Tibial nerve (tissue), 4 donors: ENCODE results near the gene TMEM185A. TPM values are rescaled to one million over a fixed set of nuclear protein-coding genes. Genes with fewer than 3 reads are reported as not detected.
"Not testable (repeated sequence)": the region's sequence is repeated elsewhere in the genome, so short reads cannot be mapped to it uniquely, and the experiment has no call there.

Experiments used
- DNase-seq, 2 donors: peaks; one replicate each; pipeline ENCODE4 v3.0.0-alpha.2; 2019; ENCODE audit warnings: low spot score in 2 of 2
- H3K27ac ChIP-seq, 4 donors: fragments of 200-600 bp; sonication (generic) in 3 of 4; one replicate each; pipeline ENCODE4 v1.5.1; 2017 to 2019; ENCODE audit warnings: mild to moderate bottlenecking in 1 of 4
- H3K27me3 ChIP-seq, 2 donors: fragments of 200-600 bp; sonication (generic) in 1 of 2; one replicate each; pipeline versions ENCODE4 v1.5.1 to v1.6.0; 2017 to 2019
- H3K36me3 ChIP-seq, 3 donors: fragments of 200-600 bp; sonication (generic); one replicate each; pipeline ENCODE4 v1.5.1; 2018 to 2019
- H3K4me1 ChIP-seq, 4 donors: fragments of 200-600 bp; sonication (generic) in 3 of 4; one replicate each; pipeline ENCODE4 v1.5.1; 2017 to 2019
- H3K4me3 ChIP-seq, 4 donors: fragments of 200-600 bp; sonication (generic) in 3 of 4; one replicate each; pipeline ENCODE4 v1.5.1; 2017 to 2019; ENCODE audit warnings: mild to moderate bottlenecking in 1 of 4, moderate library complexity in 1 of 4
- H3K9me3 ChIP-seq, 4 donors: fragments of 200-600 bp; sonication (generic) in 3 of 4; one replicate each; pipeline ENCODE4 v1.5.1; 2017 to 2019
- EP300 ChIP-seq, 2 donors: sonication (generic); formaldehyde crosslinking; IDR thresholded peaks; one replicate each; pipeline ENCODE4 v1.6.1; 2017; ENCODE audit warnings: antibody characterized with exemption in 2 of 2, mild to moderate bottlenecking in 1 of 2
- POLR2A ChIP-seq, 2 donors: fragments of 450-650 bp; IDR thresholded peaks; one replicate each; pipeline ENCODE4 v1.6.1; 2017; ENCODE audit warnings: antibody characterized with exemption in 2 of 2, mild to moderate bottlenecking in 2 of 2, moderate library complexity in 2 of 2
- WGBS, 2 donors: methylation state at CpG; one replicate each; pipeline ENCODE4 v1.1.5; 2018; 5-methylcytosine and 5-hydroxymethylcytosine counted together
- total RNA-seq, 4 donors: library from RNA; depleted of rRNA; stranded (reverse); fragments of >200 nt; gene quantifications; one replicate each; pipeline ENCODE4 v1.1.0, GENCODE V29; 2016
- TF ChIP-seq, protein P1 (sequence below), 5 experiments: fragments of 200-600 bp in 3 of 5; fragments of 450-650 bp in 2 of 5; sonication (generic) in 3 of 5; IDR thresholded peaks; one replicate each; pipeline ENCODE4 v1.5.1; 2016 to 2019; ENCODE audit warnings: antibody characterized with exemption in 5 of 5, mild to moderate bottlenecking in 3 of 5, moderate library complexity in 2 of 5

TMEM185A gene
- total RNA-seq, 4 donors from 2014 or later: 14.7 to 29.1 (median 21.5) TPM

DNA sequence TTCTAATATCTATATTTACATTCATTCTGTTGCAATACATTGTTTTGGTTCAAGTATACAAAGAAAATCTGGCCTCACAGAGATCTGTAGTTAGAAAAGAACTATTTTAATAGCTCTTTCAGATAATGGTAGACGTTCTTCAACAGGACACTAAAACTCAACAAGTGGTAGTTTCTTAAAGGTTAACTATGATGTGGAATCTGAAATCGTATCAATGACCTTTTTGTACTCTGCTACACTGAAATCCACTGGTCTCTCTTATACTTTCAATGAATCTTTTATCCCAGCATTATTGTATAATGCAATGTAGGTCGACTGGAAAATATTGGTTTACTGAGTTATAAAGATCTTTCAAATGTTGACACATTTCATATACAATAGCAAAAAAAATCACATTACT, 12.7 kb downstream of the TMEM185A start:
- DNase-seq: no peak
- no peak overlapping the region for H3K4me3 ChIP-seq
- H3K27me3 ChIP-seq: no peaks in the 10 kb centered on the region
- no peak overlapping the region for H3K27ac ChIP-seq
- 43 to 51% methylated on average over 3 of the region's 3 CpGs for WGBS, 2 donors
- H3K4me1 ChIP-seq: no peaks in the 10 kb centered on the region
- TF ChIP-seq EP300 (IDR thresholded peaks at IDR 0.05) (no peak), POLR2A (IDR thresholded peaks at IDR 0.05) (no peak)
- TF ChIP-seq, protein P1, sequence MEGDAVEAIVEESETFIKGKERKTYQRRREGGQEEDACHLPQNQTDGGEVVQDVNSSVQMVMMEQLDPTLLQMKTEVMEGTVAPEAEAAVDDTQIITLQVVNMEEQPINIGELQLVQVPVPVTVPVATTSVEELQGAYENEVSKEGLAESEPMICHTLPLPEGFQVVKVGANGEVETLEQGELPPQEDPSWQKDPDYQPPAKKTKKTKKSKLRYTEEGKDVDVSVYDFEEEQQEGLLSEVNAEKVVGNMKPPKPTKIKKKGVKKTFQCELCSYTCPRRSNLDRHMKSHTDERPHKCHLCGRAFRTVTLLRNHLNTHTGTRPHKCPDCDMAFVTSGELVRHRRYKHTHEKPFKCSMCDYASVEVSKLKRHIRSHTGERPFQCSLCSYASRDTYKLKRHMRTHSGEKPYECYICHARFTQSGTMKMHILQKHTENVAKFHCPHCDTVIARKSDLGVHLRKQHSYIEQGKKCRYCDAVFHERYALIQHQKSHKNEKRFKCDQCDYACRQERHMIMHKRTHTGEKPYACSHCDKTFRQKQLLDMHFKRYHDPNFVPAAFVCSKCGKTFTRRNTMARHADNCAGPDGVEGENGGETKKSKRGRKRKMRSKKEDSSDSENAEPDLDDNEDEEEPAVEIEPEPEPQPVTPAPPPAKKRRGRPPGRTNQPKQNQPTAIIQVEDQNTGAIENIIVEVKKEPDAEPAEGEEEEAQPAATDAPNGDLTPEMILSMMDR (IDR thresholded peaks at IDR 0.05): no peak
- no peaks in the 10 kb centered on the region for H3K9me3 ChIP-seq
- H3K36me3 ChIP-seq: no peaks in the 10 kb centered on the region

DNA sequence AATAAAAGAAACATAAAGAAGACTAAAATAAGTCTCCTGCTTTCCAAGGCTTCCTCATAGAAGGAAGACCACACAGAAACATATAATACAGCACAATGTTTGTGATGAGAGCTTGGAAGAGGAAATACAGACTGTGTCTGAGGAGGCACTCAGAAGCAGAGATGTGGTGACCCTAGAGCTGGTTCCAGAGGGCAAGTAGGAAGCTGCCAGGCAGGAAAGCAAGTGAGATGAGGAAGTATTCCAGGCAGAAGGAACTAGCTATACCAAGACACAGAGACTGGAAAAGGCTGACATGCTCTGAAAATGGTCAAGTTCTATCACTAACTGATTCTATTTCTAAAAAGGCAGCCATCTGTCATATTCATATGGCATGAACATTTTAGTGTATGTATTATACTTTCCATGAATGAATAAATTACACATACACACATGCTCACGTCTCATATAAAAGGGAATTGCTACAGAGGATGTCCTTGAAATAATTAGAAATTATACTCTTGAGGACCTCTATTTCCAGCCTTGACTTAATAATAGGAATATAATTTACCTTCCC, 19.9 kb downstream of the TMEM185A start:
- Histone ChIP-seq H3K27ac (no peak overlapping the region), H3K4me3 (no peak overlapping the region), H3K4me1 (no peaks in the 10 kb centered on the region), H3K27me3 (no peaks in the 10 kb centered on the region), H3K36me3 (no peaks in the 10 kb centered on the region), H3K9me3 (no peaks in the 10 kb centered on the region)
- TF ChIP-seq POLR2A (IDR thresholded peaks at IDR 0.05) (no peak), EP300 (IDR thresholded peaks at IDR 0.05) (no peak)
- TF ChIP-seq, protein P1 (IDR thresholded peaks at IDR 0.05): no peak
- DNase-seq: no peak
- WGBS, 2 donors: 67 to 86% methylated on average over 1 of the region's 1 CpG

DNA sequence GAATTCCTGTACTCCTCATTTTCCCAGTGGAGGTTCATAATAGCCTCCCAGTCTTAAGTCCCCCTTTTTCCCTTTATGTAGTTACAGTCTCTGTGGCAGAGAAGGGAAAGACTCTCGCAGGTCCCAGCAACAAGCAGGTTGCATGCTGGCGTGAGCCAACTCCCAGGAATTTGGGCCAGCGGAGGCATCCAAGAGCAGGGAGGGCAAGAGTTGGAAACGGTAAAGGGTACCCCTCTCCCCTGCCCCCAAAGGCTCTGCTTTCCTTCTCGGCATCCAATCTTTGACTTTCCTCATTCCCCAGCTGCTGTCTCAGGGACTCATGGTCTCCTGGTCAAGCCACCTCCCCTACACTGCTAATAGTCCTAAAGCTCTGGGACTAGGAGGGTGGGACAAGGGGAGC, 21.1 kb downstream of the TMEM185A start:
- no peak for DNase-seq
- Histone ChIP-seq H3K4me3 (no peak overlapping the region), H3K36me3 (no peaks in the 10 kb centered on the region), H3K9me3 (no peaks in the 10 kb centered on the region), H3K27me3 (no peaks in the 10 kb centered on the region), H3K4me1 (no peaks in the 10 kb centered on the region), H3K27ac (no peak overlapping the region)
- 76 to 92% methylated on average over 4 to 5 of the region's 5 CpGs for WGBS, 2 donors
- TF ChIP-seq EP300 (IDR thresholded peaks at IDR 0.05) (no peak), POLR2A (IDR thresholded peaks at IDR 0.05) (no peak)
- TF ChIP-seq, protein P1 (IDR thresholded peaks at IDR 0.05): no peak

DNA sequence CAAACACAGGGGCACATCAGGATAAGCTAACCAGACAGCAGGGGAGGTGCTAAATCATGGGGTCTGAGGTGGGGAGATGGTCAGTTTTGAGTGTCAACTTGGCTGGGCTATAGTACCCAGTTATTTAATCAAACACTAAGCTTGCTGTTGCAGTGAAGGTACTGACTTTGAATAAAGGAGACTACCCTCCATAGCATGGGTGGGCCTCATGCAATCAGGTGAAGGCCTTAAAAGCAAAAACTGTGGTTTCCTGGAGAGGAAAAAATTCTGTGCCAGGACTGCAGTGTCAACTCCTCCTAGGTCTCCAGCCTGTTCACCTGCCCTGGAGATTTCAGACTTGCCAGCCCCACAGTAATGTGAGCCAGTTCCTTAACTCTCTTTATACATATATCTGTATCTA, 23.9 kb downstream of the TMEM185A start:
- TF ChIP-seq EP300 (IDR thresholded peaks at IDR 0.05) (no peak), POLR2A (IDR thresholded peaks at IDR 0.05) (no peak)
- TF ChIP-seq, protein P1 (IDR thresholded peaks at IDR 0.05): no peak
- Histone ChIP-seq H3K4me3 (no peak overlapping the region), H3K27ac (no peak overlapping the region), H3K27me3 (no peaks in the 10 kb centered on the region), H3K4me1 (no peaks in the 10 kb centered on the region), H3K36me3 (peaks cover 0 to 5% (median 0%) of the 10 kb centered on the region in 3 donors), H3K9me3 (no peaks in the 10 kb centered on the region)
- no peak for DNase-seq

DNA sequence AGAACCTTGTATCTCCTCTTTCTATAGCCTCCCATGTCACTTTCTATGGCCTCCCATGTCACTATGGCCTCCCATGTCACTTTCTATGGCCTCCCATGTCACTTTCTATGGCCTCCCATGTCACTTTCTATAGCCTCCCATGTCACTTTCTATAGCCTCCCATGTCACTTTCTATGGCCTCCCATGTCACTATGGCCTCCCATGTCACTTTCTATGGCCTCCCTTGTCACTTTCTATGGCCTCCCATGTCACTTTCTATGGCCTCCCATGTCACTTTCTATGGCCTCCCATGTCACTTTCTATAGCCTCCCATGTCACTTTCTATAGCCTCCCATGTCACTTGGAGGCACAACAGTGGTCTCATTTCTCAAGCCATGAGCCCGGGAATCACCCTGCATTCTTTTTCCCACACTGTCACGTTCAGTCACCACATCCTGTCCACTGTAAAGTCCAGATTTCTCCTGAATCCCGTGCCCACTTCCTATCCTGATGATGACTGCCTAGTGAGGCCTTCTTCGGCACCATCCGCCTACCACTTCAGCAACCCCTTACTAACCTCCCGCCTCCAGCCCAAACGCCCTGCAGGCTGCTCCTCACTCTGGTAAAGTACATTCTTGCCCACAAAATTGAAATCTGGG, 26.2 kb downstream of the TMEM185A start:
- H3K27ac ChIP-seq, DNase-seq, H3K27me3 ChIP-seq, H3K36me3 ChIP-seq, H3K4me3 ChIP-seq, H3K4me1 ChIP-seq, H3K9me3 ChIP-seq: not testable (repeated sequence)
- WGBS, 2 donors: 85 to 88% methylated on average over 7 of the region's 7 CpGs

DNA sequence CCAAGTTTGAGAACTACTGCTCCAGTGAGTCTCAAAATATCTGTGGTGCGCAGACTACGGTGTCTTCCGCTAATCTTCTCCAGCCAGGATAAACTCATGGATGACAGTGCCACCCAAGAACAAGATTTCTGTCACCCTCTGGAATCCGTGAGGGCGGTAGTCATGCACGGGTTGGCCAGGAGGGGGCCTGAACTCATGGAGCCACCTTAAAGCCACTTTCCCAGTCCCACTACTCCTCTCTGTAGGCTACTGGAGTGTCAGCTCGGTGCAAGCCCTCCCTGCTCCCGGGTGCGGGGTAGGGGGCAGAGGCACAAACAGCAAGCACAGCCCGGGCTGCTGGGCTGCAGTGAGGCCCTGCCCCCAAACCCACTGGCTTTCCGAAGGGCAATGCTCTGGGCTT, 33.0 kb downstream of the TMEM185A start:
- not testable (repeated sequence) for H3K9me3 ChIP-seq, H3K4me3 ChIP-seq, DNase-seq, H3K36me3 ChIP-seq, H3K27ac ChIP-seq, H3K27me3 ChIP-seq, H3K4me1 ChIP-seq
- no CpG with 5 or more reads among the region's 11 CpGs for WGBS, 2 donors

DNA sequence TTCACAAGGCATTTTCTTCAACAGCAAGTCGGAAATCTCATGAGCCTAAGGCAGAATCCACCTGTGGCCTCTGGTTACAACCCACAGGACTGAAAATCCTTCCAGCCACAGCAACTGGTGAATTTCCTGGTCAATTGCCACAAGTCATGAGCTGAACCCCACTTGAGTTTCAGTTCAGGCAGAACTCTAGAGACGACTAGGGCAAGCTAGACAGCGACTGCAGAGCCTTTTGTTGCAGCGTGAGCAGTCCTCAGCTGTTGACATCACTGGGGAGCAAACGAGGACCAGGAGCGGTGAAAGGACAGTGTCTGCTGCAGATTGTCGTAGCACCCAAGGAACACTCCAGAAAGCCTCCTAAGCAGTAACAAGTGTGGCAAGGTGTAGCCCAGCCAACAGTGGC, 35.6 kb downstream of the TMEM185A start:
- no CpG with 5 or more reads among the region's 7 CpGs for WGBS, 2 donors
- H3K27me3 ChIP-seq, H3K27ac ChIP-seq, DNase-seq, H3K9me3 ChIP-seq, H3K4me3 ChIP-seq, H3K36me3 ChIP-seq, H3K4me1 ChIP-seq: not testable (repeated sequence)

DNA sequence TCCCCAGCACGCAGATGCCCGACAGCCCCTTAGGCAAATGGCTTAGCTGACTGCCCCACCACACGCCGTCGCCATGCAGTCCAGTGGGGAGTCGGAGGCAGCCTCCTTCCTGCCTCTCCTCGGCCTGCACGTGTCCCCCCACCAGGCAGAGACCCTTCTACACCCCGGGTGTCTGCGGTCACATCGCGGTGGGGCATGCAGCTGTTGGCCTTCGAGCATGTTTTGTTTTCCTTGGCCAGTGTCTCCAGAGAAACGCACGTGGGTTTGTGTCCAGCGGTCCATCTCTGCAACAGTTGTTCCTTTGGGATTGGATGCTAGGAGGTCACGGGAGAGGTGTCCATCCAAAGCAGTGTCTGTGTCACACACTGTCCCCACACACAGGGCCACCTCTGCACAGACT, 36.4 kb downstream of the TMEM185A start, which contains the start of gene HSFX2:
TSS of gene HSFX2 (minus strand) at position 101 of the 400 bp plus-strand sequence. CDS start 614 bp downstream, outside the sequence.
- not testable (repeated sequence) for H3K4me3 ChIP-seq, DNase-seq, H3K27ac ChIP-seq, H3K4me1 ChIP-seq, H3K27me3 ChIP-seq, H3K9me3 ChIP-seq, H3K36me3 ChIP-seq
- WGBS, 2 donors: no CpG with 5 or more reads among the region's 17 CpGs

DNA sequence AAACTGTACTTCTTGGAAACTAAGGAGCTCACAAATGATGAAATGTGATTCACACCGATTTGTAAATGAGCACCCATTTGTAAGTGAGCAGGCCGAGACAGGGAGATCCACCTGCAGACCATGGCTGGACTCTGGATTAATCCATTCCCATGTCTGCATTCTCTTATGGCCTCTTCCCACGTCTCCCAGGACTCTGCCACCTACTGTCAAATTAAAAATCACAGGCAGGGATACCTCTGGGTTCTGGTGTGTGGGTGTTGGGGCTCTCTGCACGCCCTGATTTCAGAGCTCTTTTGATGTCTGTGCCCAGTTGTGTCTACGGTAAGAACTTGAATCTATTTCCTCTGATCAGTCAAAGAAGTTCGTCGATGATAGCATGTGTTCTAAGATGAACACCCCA, 40.6 kb downstream of the TMEM185A start:
- no CpG with 5 or more reads among the region's 7 CpGs for WGBS, 2 donors
- not testable (repeated sequence) for H3K27ac ChIP-seq, H3K9me3 ChIP-seq

More for the DNA sequence above, 40.6 kb downstream of the TMEM185A start:
- not testable (repeated sequence) for H3K36me3 ChIP-seq, DNase-seq, H3K4me3 ChIP-seq, H3K27me3 ChIP-seq, H3K4me1 ChIP-seq
